Measurements from ENCODE around the gene MYO9A. TPM values are rescaled to one million over a fixed set of nuclear protein-coding genes. Genes with fewer than 3 reads are reported as not detected.

MYO9A gene
- total RNA-seq, 4 donors from 2014 or later = 71.1 to 96.8 (median 80.8) TPM

GRCh38 chr15:71792521-71792920, 325.4 kb downstream of the MYO9A start:
- H3K36me3 ChIP-seq = no peaks in the 10 kb centered on the region
- 42% methylated on average over 2 of the region's 2 CpGs for WGBS
- no peaks in the 10 kb centered on the region for H3K9me3 ChIP-seq
- H3K4me1 ChIP-seq = no peaks in the 10 kb centered on the region
- no peak overlapping the region for H3K4me3 ChIP-seq
- no peaks in the 10 kb centered on the region for H3K27me3 ChIP-seq
- DNase-seq (ENCODE audit: extremely low spot score) = no peak
- TF ChIP-seq, protein P1, sequence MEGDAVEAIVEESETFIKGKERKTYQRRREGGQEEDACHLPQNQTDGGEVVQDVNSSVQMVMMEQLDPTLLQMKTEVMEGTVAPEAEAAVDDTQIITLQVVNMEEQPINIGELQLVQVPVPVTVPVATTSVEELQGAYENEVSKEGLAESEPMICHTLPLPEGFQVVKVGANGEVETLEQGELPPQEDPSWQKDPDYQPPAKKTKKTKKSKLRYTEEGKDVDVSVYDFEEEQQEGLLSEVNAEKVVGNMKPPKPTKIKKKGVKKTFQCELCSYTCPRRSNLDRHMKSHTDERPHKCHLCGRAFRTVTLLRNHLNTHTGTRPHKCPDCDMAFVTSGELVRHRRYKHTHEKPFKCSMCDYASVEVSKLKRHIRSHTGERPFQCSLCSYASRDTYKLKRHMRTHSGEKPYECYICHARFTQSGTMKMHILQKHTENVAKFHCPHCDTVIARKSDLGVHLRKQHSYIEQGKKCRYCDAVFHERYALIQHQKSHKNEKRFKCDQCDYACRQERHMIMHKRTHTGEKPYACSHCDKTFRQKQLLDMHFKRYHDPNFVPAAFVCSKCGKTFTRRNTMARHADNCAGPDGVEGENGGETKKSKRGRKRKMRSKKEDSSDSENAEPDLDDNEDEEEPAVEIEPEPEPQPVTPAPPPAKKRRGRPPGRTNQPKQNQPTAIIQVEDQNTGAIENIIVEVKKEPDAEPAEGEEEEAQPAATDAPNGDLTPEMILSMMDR (IDR thresholded peaks at IDR 0.05) = no peak
- TF ChIP-seq POLR2A (IDR thresholded peaks at IDR 0.05; ENCODE audit: low read depth) = no peak
- TF ChIP-seq POLR2AphosphoS5 (IDR thresholded peaks at IDR 0.05) = no peak
- TF ChIP-seq EP300 (IDR thresholded peaks at IDR 0.05) = no peak
- H3K27ac ChIP-seq (replicated peaks in 1 of 4) = no peak overlapping the region
- intact Hi-C loops (cut with DNase I) = no loop called here

GRCh38 chr15:71791975-71792374, 326.0 kb downstream of the MYO9A start:
- intact Hi-C loops (cut with DNase I) = no loop called here
- Histone ChIP-seq H3K4me1 (no peaks in the 10 kb centered on the region), H3K36me3 (no peaks in the 10 kb centered on the region), H3K27me3 (no peaks in the 10 kb centered on the region), H3K27ac (replicated peaks in 1 of 4) (no peak overlapping the region), H3K4me3 (no peak overlapping the region), H3K9me3 (no peaks in the 10 kb centered on the region)
- TF ChIP-seq, protein P1 (IDR thresholded peaks at IDR 0.05) = no peak
- TF ChIP-seq POLR2A (IDR thresholded peaks at IDR 0.05; ENCODE audit: low read depth) (no peak), EP300 (IDR thresholded peaks at IDR 0.05) (no peak), POLR2AphosphoS5 (IDR thresholded peaks at IDR 0.05) (no peak)
- no peak for DNase-seq (ENCODE audit: extremely low spot score)
- WGBS = 86% methylated on average over 7 of the region's 7 CpGs

DNA sequence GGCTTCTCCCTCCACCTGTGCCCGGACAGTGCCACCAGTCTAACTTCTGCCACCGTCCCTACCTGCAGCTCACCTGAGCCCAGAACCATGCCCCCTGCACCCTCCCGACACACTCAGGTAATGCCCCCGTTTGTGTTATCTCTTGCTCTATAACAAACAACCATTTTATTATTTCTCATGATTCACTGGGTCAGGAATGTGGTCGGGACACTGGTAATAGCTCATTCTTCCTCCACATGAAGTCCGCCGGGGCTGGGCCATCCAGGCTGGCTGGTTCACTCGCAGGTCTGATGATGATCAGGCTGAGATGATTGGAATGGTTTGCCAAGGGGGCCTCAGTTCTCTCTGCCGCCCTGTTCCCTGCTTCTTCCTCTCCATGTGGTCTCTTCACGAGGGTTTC, 327.9 kb downstream of the MYO9A start:
- intact Hi-C loops (cut with DNase I) = no loop called here
- no peak for TF ChIP-seq POLR2AphosphoS5 (IDR thresholded peaks at IDR 0.05)
- TF ChIP-seq EP300 (IDR thresholded peaks at IDR 0.05) = no peak
- no peak for TF ChIP-seq POLR2A (IDR thresholded peaks at IDR 0.05; ENCODE audit: low read depth)
- TF ChIP-seq, protein P1 (IDR thresholded peaks at IDR 0.05) = no peak
- H3K27ac ChIP-seq (replicated peaks in 1 of 4) = no peak overlapping the region
- no peaks in the 10 kb centered on the region for H3K4me1 ChIP-seq
- peaks cover 0 to 4% (median 0%) of the 10 kb centered on the region in 4 donors for H3K27me3 ChIP-seq
- no peak overlapping the region for H3K4me3 ChIP-seq
- 84% methylated on average over 10 of the region's 10 CpGs for WGBS
- no peak for DNase-seq (ENCODE audit: extremely low spot score)
- H3K9me3 ChIP-seq = no peaks in the 10 kb centered on the region
- no peaks in the 10 kb centered on the region for H3K36me3 ChIP-seq

DNA sequence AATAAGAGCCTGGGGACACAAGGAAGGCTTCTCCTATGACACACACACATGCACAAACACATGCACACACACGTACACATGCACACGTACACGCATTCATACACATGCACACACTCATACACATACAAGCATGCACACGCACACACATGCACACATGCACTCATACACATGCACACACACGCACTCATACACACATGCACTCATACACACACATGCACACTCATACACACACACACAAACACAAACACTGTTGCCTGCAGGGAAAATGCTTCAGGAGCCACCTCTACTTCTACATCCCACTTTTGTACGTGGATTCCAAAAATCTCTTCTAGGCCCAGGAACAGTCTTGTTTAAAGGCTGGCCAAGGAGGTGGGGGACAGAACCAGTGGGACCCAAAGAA, 328.3 kb downstream of the MYO9A start:
- TF ChIP-seq EP300 (IDR thresholded peaks at IDR 0.05) (no peak), POLR2A (IDR thresholded peaks at IDR 0.05; ENCODE audit: low read depth) (no peak), POLR2AphosphoS5 (IDR thresholded peaks at IDR 0.05) (no peak)
- TF ChIP-seq, protein P1 (IDR thresholded peaks at IDR 0.05) = no peak
- 90% methylated on average over 6 of the region's 6 CpGs for WGBS
- Histone ChIP-seq H3K4me3 (no peak overlapping the region), H3K27me3 (peaks cover 0 to 9% (median 0%) of the 10 kb centered on the region in 4 donors), H3K36me3 (no peaks in the 10 kb centered on the region), H3K4me1 (no peaks in the 10 kb centered on the region), H3K27ac (replicated peaks in 1 of 4) (no peak overlapping the region), H3K9me3 (no peaks in the 10 kb centered on the region)
- DNase-seq (ENCODE audit: extremely low spot score) = no peak
- intact Hi-C loops (cut with DNase I) = no loop called here
